WTC11 (cell line): ENCODE data around the gene RFX3. TPM values are rescaled to one million over a fixed set of nuclear protein-coding genes. Genes with fewer than 3 reads are reported as not detected.

Source experiments
- ATAC-seq: fragments of 200-7000 bp; cut with Tn5 transposase; 2 replicates; pipeline ENCODE4 v1.10.0; 2021; ENCODE audit warnings: mild to moderate bottlenecking, moderate library complexity
- CTCF ChIA-PET: fragments of 300-600 bp; sonication (Branson Sonifier 250); formaldehyde crosslinking; loops from one replicate; lab custom pipeline; 2021; ENCODE audit warnings: antibody characterized with exemption; lab: Charles Lee
- POLR2A ChIA-PET: fragments of 350-600 bp; sonication (Branson Sonifier 250); formaldehyde crosslinking; loops from one replicate; lab custom pipeline; 2021; ENCODE audit warnings: antibody characterized with exemption; lab: Charles Lee
- DNase-seq: peaks from one replicate; pipeline ENCODE4 v3.0.0; 2021; ENCODE audit warnings: low spot score
- H3K27ac Mint-ChIP-seq: 2 replicates; pipeline ENCODE4 v1.8.0; 2021; ENCODE audit warnings: mixed read lengths
- H3K27me3 Mint-ChIP-seq: 2 replicates; pipeline ENCODE4 v1.8.0; 2021; ENCODE audit warnings: low read depth, mild to moderate bottlenecking, moderate library complexity, mixed read lengths
- H3K36me3 Mint-ChIP-seq: 2 replicates; pipeline ENCODE4 v1.8.0; 2021; ENCODE audit warnings: mixed read lengths
- H3K4me1 Mint-ChIP-seq: 2 replicates; pipeline ENCODE4 v1.8.0; 2022; ENCODE audit warnings: mixed read lengths
- H3K4me3 Mint-ChIP-seq: 2 replicates; pipeline ENCODE4 v1.8.0; 2021; ENCODE audit warnings: mild to moderate bottlenecking, moderate library complexity, mixed read lengths
- H3K9me3 Mint-ChIP-seq: 2 replicates; pipeline ENCODE4 v1.8.0; 2021; ENCODE audit warnings: mixed read lengths
- ATF3 ChIP-seq: sonication (generic); formaldehyde crosslinking; conservative IDR thresholded peaks from 2 replicates; pipeline ENCODE4 v1.8.1; 2022; ENCODE audit warnings: mild to moderate bottlenecking, missing genetic modification reagents
- CBFB ChIP-seq: sonication (generic); formaldehyde crosslinking; IDR thresholded peaks from 2 replicates; pipeline ENCODE4 v1.8.1; 2022; ENCODE audit warnings: mild to moderate bottlenecking, low read depth, missing genetic modification reagents
- CREB1 ChIP-seq: sonication (generic); formaldehyde crosslinking; IDR thresholded peaks from 2 replicates; pipeline ENCODE4 v1.8.0; 2023; ENCODE audit warnings: mild to moderate bottlenecking, missing genetic modification reagents
- E2F1 ChIP-seq: sonication (generic); formaldehyde crosslinking; IDR thresholded peaks from 2 replicates; pipeline ENCODE4 v1.8.0; 2022; ENCODE audit warnings: mild to moderate bottlenecking, missing genetic modification reagents
- ELF4 ChIP-seq: sonication (generic); formaldehyde crosslinking; IDR thresholded peaks from 2 replicates; pipeline ENCODE4 v1.8.1; 2022; ENCODE audit warnings: low read depth, mild to moderate bottlenecking, moderate library complexity, missing genetic modification reagents
- ETV6 ChIP-seq: sonication (generic); formaldehyde crosslinking; IDR thresholded peaks from 2 replicates; pipeline ENCODE4 v1.8.1; 2022; ENCODE audit warnings: mild to moderate bottlenecking, missing genetic modification reagents
- FOXP1 ChIP-seq: sonication (generic); formaldehyde crosslinking; IDR thresholded peaks from 2 replicates; pipeline ENCODE4 v1.8.0; 2022; ENCODE audit warnings: missing genetic modification reagents, mild to moderate bottlenecking, moderate library complexity, borderline replicate concordance
- GRHL2 ChIP-seq: fragments of 250-450 bp; sonication (Bioruptor Pico); IDR thresholded peaks from 2 replicates; pipeline ENCODE4 v1.8.0; 2022; ENCODE audit warnings: mild to moderate bottlenecking, moderate library complexity; ENCODE audit not compliant: insufficient replicate concordance, severe bottlenecking
- GTF2I ChIP-seq: fragments of 250-450 bp; sonication (Bioruptor Pico); conservative IDR thresholded peaks from 2 replicates; pipeline ENCODE4 v1.4.0; 2021; ENCODE audit warnings: mild to moderate bottlenecking
- IRF2 ChIP-seq: sonication (generic); formaldehyde crosslinking; IDR thresholded peaks from 2 replicates; pipeline ENCODE4 v1.8.0; 2022; ENCODE audit warnings: low read depth, missing genetic modification reagents, borderline replicate concordance
- JAZF1 ChIP-seq: fragments of 250-450 bp; sonication (Bioruptor Pico); IDR thresholded peaks from 2 replicates; pipeline ENCODE4 v1.9.0; 2021; ENCODE audit warnings: moderate library complexity, mild to moderate bottlenecking, inconsistent platforms
- MLX ChIP-seq: sonication (generic); formaldehyde crosslinking; IDR thresholded peaks from 2 replicates; pipeline ENCODE4 v1.8.1; 2023; ENCODE audit warnings: mild to moderate bottlenecking, missing genetic modification reagents, moderate library complexity
- NR2C2 ChIP-seq: sonication (generic); formaldehyde crosslinking; IDR thresholded peaks from 2 replicates; pipeline ENCODE4 v1.8.0; 2022; ENCODE audit warnings: mild to moderate bottlenecking, missing genetic modification reagents
- OVOL2 ChIP-seq: fragments of 250-450 bp; sonication (Bioruptor Pico); IDR thresholded peaks from 2 replicates; pipeline ENCODE4 v1.9.0; 2021; ENCODE audit warnings: mild to moderate bottlenecking, borderline replicate concordance
- RORB ChIP-seq: fragments of 250-450 bp; sonication (Bioruptor Pico); IDR thresholded peaks from 2 replicates; pipeline ENCODE4 v1.9.0; 2021; ENCODE audit warnings: mild to moderate bottlenecking
- SMAD4 ChIP-seq: sonication (generic); formaldehyde crosslinking; IDR thresholded peaks from 2 replicates; pipeline ENCODE4 v1.8.0; 2022; ENCODE audit warnings: mild to moderate bottlenecking, missing genetic modification reagents
- ZNF263 ChIP-seq: sonication (generic); formaldehyde crosslinking; IDR thresholded peaks from 2 replicates; pipeline ENCODE4 v1.8.1; 2022; ENCODE audit warnings: low read depth, mild to moderate bottlenecking, moderate library complexity, missing genetic modification reagents
- ZNF317 ChIP-seq: sonication (generic); formaldehyde crosslinking; IDR thresholded peaks from 2 replicates; pipeline ENCODE4 v1.8.1; 2023; ENCODE audit warnings: low read depth, mild to moderate bottlenecking, moderate library complexity, missing genetic modification reagents, borderline replicate concordance
- ZNF416 ChIP-seq: fragments of 250-450 bp; sonication (Bioruptor Pico); IDR thresholded peaks from 2 replicates; pipeline ENCODE4 v1.9.0; 2021; ENCODE audit warnings: mild to moderate bottlenecking, inconsistent platforms
- ZNF671 ChIP-seq: fragments of 250-450 bp; sonication (Bioruptor Pico); IDR thresholded peaks from 2 replicates; pipeline ENCODE4 v1.8.0; 2021; ENCODE audit warnings: mild to moderate bottlenecking
- total RNA-seq: library from RNA; stranded (reverse); gene quantifications from 3 replicates; pipeline ENCODE4 v1.2.3, GENCODE V29; 2021
- TF ChIP-seq, protein P1 (sequence below): fragments of 250-450 bp; sonication (Bioruptor Pico); IDR thresholded peaks from 2 replicates; pipeline ENCODE4 v1.8.0; 2021; ENCODE audit warnings: mild to moderate bottlenecking
- TF ChIP-seq, protein P2 (sequence below): sonication (generic); formaldehyde crosslinking; IDR thresholded peaks from 2 replicates; pipeline ENCODE4 v1.8.1; 2022; ENCODE audit warnings: low read depth, mild to moderate bottlenecking, moderate library complexity, missing genetic modification reagents, borderline replicate concordance
- TF ChIP-seq, protein P3 (sequence below): fragments of 250-450 bp; sonication (Bioruptor Pico); IDR thresholded peaks from 2 replicates; pipeline ENCODE4 v1.9.0; 2021; ENCODE audit warnings: mild to moderate bottlenecking
- TF ChIP-seq, protein P4 (sequence below): sonication (generic); formaldehyde crosslinking; IDR thresholded peaks from 2 replicates; pipeline ENCODE4 v1.8.1; 2022; ENCODE audit warnings: missing genetic modification reagents, borderline replicate concordance

The RFX3 gene
- total RNA-seq, 1 experiment from 2014 or later = 13.7 TPM

- TF ChIP-seq GRHL2 (CRISPR knock-in tag) = no peak
- no peak for TF ChIP-seq ZNF317 (CRISPR knock-in tag)
- TF ChIP-seq GTF2I (CRISPR knock-in tag) = no peak
- TF ChIP-seq MLX (CRISPR knock-in tag) = no peak
- TF ChIP-seq CREB1 (CRISPR knock-in tag) = no peak
- TF ChIP-seq JAZF1 = no peak
- no peak for TF ChIP-seq ELF4 (CRISPR knock-in tag)
- no peak for TF ChIP-seq ZNF671 (CRISPR knock-in tag)
- TF ChIP-seq, all 79 proteins: peak for 0
Observed at GRCh38 chr9:3492214-3492613, 33.6 kb downstream of the RFX3 start (continued).

DNA sequence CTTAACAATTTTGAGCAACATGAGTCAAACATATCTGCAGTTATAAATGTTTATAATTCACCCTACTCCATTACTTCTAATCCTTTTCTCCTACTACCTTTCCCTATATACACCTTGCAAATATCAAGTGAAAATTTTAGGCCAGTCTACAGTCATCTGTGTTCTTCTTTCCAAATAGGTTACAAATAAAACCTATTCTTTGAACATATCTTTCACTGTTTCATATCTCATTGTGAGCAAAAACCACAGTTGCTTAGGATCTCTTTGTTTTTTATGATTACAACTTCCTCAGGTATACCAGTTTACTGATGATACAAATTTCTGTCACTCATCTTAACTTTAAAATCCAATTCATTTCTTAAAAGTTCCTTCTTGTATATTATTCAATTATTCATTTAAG, 34.4 kb downstream of the RFX3 start:
- TF ChIP-seq SMAD4 (CRISPR knock-in tag) (no peak), ZNF263 (CRISPR knock-in tag) (no peak), OVOL2 (CRISPR knock-in tag) (no peak), IRF2 (CRISPR knock-in tag) (no peak), ATF3 (CRISPR knock-in tag) (no peak), E2F1 (CRISPR knock-in tag) (no peak), GRHL2 (CRISPR knock-in tag) (no peak), RORB (no peak), NR2C2 (CRISPR knock-in tag) (no peak), ETV6 (CRISPR knock-in tag) (no peak), FOXP1 (CRISPR knock-in tag) (no peak), CBFB (CRISPR knock-in tag) (no peak), ZNF416 (CRISPR knock-in tag) (no peak)
- TF ChIP-seq, protein P1, sequence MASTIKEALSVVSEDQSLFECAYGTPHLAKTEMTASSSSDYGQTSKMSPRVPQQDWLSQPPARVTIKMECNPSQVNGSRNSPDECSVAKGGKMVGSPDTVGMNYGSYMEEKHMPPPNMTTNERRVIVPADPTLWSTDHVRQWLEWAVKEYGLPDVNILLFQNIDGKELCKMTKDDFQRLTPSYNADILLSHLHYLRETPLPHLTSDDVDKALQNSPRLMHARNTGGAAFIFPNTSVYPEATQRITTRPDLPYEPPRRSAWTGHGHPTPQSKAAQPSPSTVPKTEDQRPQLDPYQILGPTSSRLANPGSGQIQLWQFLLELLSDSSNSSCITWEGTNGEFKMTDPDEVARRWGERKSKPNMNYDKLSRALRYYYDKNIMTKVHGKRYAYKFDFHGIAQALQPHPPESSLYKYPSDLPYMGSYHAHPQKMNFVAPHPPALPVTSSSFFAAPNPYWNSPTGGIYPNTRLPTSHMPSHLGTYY (CRISPR knock-in tag) = no peak
- TF ChIP-seq, protein P2, sequence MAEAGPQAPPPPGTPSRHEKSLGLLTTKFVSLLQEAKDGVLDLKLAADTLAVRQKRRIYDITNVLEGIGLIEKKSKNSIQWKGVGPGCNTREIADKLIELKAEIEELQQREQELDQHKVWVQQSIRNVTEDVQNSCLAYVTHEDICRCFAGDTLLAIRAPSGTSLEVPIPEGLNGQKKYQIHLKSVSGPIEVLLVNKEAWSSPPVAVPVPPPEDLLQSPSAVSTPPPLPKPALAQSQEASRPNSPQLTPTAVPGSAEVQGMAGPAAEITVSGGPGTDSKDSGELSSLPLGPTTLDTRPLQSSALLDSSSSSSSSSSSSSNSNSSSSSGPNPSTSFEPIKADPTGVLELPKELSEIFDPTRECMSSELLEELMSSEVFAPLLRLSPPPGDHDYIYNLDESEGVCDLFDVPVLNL (CRISPR knock-in tag) = no peak
- TF ChIP-seq, protein P3, sequence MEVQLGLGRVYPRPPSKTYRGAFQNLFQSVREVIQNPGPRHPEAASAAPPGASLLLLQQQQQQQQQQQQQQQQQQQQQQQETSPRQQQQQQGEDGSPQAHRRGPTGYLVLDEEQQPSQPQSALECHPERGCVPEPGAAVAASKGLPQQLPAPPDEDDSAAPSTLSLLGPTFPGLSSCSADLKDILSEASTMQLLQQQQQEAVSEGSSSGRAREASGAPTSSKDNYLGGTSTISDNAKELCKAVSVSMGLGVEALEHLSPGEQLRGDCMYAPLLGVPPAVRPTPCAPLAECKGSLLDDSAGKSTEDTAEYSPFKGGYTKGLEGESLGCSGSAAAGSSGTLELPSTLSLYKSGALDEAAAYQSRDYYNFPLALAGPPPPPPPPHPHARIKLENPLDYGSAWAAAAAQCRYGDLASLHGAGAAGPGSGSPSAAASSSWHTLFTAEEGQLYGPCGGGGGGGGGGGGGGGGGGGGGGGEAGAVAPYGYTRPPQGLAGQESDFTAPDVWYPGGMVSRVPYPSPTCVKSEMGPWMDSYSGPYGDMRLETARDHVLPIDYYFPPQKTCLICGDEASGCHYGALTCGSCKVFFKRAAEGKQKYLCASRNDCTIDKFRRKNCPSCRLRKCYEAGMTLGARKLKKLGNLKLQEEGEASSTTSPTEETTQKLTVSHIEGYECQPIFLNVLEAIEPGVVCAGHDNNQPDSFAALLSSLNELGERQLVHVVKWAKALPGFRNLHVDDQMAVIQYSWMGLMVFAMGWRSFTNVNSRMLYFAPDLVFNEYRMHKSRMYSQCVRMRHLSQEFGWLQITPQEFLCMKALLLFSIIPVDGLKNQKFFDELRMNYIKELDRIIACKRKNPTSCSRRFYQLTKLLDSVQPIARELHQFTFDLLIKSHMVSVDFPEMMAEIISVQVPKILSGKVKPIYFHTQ (CRISPR knock-in tag) = no peak
- TF ChIP-seq, protein P4, sequence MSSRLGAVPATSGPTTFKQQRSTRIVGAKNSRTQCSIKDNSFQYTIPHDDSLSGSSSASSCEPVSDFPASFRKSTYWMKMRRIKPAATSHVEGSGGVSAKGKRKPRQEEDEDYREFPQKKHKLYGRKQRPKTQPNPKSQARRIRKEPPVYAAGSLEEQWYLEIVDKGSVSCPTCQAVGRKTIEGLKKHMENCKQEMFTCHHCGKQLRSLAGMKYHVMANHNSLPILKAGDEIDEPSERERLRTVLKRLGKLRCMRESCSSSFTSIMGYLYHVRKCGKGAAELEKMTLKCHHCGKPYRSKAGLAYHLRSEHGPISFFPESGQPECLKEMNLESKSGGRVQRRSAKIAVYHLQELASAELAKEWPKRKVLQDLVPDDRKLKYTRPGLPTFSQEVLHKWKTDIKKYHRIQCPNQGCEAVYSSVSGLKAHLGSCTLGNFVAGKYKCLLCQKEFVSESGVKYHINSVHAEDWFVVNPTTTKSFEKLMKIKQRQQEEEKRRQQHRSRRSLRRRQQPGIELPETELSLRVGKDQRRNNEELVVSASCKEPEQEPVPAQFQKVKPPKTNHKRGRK (CRISPR knock-in tag) = no peak
- Mint-ChIP-seq H3K27ac (no peak overlapping the region), H3K9me3 (peaks cover 4% of the 10 kb centered on the region; the same call in 1 of the 2 replicates), H3K4me1 (no peaks in the 10 kb centered on the region), H3K36me3 (no peaks in the 10 kb centered on the region), H3K4me3 (no peak overlapping the region), H3K27me3 (no peaks in the 10 kb centered on the region)
- DNase-seq = no peak
- CTCF ChIA-PET = no interaction called here
- no peak for ATAC-seq
- POLR2A ChIA-PET = interaction anchor here (0.6 kb wide), 1 partner anchor 780 kb away, joined by 3 read pairs; no protein-coding TSS in a partner anchor
